H1 (cell line): ENCODE data around the gene IL1RAPL1. TPM values are rescaled to one million over a fixed set of nuclear protein-coding genes. Genes with fewer than 3 reads are reported as not detected.

Experiments
- ASH2L ChIP-seq: fragments of 200-600, 300-600 bp; sonication (generic); IDR thresholded peaks from one replicate; pipeline ENCODE4 v1.7.1; 2017; ENCODE audit warnings: low read length
- CBX5 ChIP-seq: fragments of 300-800, 300-1000 bp; sonication (generic); IDR thresholded peaks from 2 replicates; pipeline ENCODE4 v1.7.1; 2016; ENCODE audit warnings: antibody characterized with exemption, low read length, low read depth
- CREB1 ChIP-seq: IDR thresholded peaks from 2 replicates; pipeline ENCODE4 v1.6.1; 2012; ENCODE audit warnings: inconsistent platforms
- EZH2 ChIP-seq: fragments of 200-600 bp; sonication (generic); IDR thresholded peaks from 2 replicates; pipeline ENCODE4 v1.7.1; 2012; ENCODE audit warnings: low read depth, mild to moderate bottlenecking, moderate library complexity, low read length, inconsistent platforms; ENCODE audit not compliant: severe bottlenecking
- GTF2F1 ChIP-seq: IDR thresholded peaks from 2 replicates; pipeline ENCODE4 v1.6.1; 2012; ENCODE audit warnings: low read depth, low read length, improper control_type of control experiment, borderline replicate concordance
- NRF1 ChIP-seq: IDR thresholded peaks from 2 replicates; pipeline ENCODE4 v1.6.1; 2011; ENCODE audit warnings: mild to moderate bottlenecking, low read depth, low read length, improper control_type of control experiment
- POU5F1 ChIP-seq: IDR thresholded peaks from 2 replicates; pipeline ENCODE4 v1.6.1; 2011; ENCODE audit warnings: low read depth, mild to moderate bottlenecking, low read length, moderate library complexity
- TBP ChIP-seq: IDR thresholded peaks from 2 replicates; pipeline ENCODE4 v1.6.1; 2011; ENCODE audit warnings: low read depth, low read length, improper control_type of control experiment
- YY1 ChIP-seq: IDR thresholded peaks from 2 replicates; pipeline ENCODE4 v1.6.1; 2011; ENCODE audit warnings: low read depth, mild to moderate bottlenecking, low read length
- polyA plus RNA-seq, 7 experiments: library from polyadenylated mRNA; depleted of rRNA in 3 of 7; stranded (reverse) in 5 of 7; unstranded in 2 of 7; fragments of >200 nt in 5 of 7; fragments of 200-250 nt in 2 of 7; gene quantifications; 1 replicate in 5 of 7; 2 replicates in 1 of 7; 4 replicates in 1 of 7; pipeline versions ENCODE4 v1.2.1 to v1.2.3, GENCODE V29; 2011 to 2013; ENCODE audit warnings: missing spikeins in 2 of 7, mixed read lengths in 2 of 7
- total RNA-seq: library from RNA; stranded (reverse); fragmentation: NEBNext Ultra II Directional; extraction: Animal tissue kit (Norgen Biotek cat#: 25700); gene quantifications from 2 replicates; pipeline ENCODE4 v1.2.1, GENCODE V29; 2021
- TF ChIP-seq, protein P1 (sequence below): fragments of 300-600 bp; sonication (generic); IDR thresholded peaks from 2 replicates; pipeline ENCODE4 v1.7.1; 2012; ENCODE audit warnings: low read length, moderate library complexity, mild to moderate bottlenecking, inconsistent platforms; ENCODE audit not compliant: insufficient replicate concordance

The IL1RAPL1 gene
- total and polyA plus RNA-seq, 2 of the 8 experiments (the other 6 are each of a cell fraction or from before 2014, with no cell fraction given), result 0.11 to 0.35 TPM

DNA sequence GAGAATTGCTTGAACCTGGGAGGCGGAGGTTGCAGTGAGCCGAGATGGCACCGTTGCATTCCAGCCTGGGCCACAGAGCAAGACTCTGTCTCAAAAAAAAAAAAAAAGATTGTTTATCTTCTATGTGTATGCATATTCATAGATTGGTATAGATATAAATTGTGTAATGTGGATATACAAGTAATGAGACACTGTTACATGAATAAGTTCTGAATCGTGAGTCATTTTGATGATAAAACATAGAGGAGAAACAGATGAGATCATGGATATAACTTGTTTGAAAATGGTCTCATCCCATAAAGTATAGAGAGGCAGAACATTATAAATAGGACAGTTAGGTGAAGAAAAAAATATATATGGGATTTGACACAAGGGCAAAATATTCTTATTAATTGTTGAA, 628.0 kb downstream of the IL1RAPL1 start (continued):
- TF ChIP-seq, protein P1, sequence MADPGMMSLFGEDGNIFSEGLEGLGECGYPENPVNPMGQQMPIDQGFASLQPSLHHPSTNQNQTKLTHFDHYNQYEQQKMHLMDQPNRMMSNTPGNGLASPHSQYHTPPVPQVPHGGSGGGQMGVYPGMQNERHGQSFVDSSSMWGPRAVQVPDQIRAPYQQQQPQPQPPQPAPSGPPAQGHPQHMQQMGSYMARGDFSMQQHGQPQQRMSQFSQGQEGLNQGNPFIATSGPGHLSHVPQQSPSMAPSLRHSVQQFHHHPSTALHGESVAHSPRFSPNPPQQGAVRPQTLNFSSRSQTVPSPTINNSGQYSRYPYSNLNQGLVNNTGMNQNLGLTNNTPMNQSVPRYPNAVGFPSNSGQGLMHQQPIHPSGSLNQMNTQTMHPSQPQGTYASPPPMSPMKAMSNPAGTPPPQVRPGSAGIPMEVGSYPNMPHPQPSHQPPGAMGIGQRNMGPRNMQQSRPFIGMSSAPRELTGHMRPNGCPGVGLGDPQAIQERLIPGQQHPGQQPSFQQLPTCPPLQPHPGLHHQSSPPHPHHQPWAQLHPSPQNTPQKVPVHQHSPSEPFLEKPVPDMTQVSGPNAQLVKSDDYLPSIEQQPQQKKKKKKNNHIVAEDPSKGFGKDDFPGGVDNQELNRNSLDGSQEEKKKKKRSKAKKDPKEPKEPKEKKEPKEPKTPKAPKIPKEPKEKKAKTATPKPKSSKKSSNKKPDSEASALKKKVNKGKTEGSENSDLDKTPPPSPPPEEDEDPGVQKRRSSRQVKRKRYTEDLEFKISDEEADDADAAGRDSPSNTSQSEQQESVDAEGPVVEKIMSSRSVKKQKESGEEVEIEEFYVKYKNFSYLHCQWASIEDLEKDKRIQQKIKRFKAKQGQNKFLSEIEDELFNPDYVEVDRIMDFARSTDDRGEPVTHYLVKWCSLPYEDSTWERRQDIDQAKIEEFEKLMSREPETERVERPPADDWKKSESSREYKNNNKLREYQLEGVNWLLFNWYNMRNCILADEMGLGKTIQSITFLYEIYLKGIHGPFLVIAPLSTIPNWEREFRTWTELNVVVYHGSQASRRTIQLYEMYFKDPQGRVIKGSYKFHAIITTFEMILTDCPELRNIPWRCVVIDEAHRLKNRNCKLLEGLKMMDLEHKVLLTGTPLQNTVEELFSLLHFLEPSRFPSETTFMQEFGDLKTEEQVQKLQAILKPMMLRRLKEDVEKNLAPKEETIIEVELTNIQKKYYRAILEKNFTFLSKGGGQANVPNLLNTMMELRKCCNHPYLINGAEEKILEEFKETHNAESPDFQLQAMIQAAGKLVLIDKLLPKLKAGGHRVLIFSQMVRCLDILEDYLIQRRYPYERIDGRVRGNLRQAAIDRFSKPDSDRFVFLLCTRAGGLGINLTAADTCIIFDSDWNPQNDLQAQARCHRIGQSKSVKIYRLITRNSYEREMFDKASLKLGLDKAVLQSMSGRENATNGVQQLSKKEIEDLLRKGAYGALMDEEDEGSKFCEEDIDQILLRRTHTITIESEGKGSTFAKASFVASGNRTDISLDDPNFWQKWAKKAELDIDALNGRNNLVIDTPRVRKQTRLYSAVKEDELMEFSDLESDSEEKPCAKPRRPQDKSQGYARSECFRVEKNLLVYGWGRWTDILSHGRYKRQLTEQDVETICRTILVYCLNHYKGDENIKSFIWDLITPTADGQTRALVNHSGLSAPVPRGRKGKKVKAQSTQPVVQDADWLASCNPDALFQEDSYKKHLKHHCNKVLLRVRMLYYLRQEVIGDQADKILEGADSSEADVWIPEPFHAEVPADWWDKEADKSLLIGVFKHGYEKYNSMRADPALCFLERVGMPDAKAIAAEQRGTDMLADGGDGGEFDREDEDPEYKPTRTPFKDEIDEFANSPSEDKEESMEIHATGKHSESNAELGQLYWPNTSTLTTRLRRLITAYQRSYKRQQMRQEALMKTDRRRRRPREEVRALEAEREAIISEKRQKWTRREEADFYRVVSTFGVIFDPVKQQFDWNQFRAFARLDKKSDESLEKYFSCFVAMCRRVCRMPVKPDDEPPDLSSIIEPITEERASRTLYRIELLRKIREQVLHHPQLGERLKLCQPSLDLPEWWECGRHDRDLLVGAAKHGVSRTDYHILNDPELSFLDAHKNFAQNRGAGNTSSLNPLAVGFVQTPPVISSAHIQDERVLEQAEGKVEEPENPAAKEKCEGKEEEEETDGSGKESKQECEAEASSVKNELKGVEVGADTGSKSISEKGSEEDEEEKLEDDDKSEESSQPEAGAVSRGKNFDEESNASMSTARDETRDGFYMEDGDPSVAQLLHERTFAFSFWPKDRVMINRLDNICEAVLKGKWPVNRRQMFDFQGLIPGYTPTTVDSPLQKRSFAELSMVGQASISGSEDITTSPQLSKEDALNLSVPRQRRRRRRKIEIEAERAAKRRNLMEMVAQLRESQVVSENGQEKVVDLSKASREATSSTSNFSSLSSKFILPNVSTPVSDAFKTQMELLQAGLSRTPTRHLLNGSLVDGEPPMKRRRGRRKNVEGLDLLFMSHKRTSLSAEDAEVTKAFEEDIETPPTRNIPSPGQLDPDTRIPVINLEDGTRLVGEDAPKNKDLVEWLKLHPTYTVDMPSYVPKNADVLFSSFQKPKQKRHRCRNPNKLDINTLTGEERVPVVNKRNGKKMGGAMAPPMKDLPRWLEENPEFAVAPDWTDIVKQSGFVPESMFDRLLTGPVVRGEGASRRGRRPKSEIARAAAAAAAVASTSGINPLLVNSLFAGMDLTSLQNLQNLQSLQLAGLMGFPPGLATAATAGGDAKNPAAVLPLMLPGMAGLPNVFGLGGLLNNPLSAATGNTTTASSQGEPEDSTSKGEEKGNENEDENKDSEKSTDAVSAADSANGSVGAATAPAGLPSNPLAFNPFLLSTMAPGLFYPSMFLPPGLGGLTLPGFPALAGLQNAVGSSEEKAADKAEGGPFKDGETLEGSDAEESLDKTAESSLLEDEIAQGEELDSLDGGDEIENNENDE, result no peak
- TF ChIP-seq YY1 (no peak), GTF2F1 (no peak), NRF1 (no peak), CREB1 (no peak), CBX5 (no peak), EZH2 (no peak), ASH2L (no peak), POU5F1 (no peak), TBP (no peak)
